IMR-90 (cell line): ENCODE measurements around the gene SCAMP2. TPM values are rescaled to one million over a fixed set of nuclear protein-coding genes. Genes with fewer than 3 reads are reported as not detected.

Source experiments
- ATAC-seq: fragments of 200-7000 bp; cut with Tn5 transposase; 2 replicates; pipeline ENCODE4 v1.9.1; 2020; ENCODE audit warnings: low read depth, mild to moderate bottlenecking, moderate library complexity
- BruUV-seq: library from RNA; stranded (reverse); fragments of 400-500 nt; replicated peaks from 2 replicates; lab custom pipeline; 2021; lab: Mats Ljungman, UMichigan
- CTCF ChIA-PET: fragments of 300-600 bp; formaldehyde crosslinking; extraction: SDS; loops from one replicate; lab custom pipeline; 2021; ENCODE audit warnings: antibody characterized with exemption; lab: Yijun Ruan, JAX
- POLR2A ChIA-PET: fragments of 300-600 bp; sonication (Branson Sonifier 250); formaldehyde crosslinking; loops from one replicate; lab custom pipeline; 2022; ENCODE audit warnings: antibody characterized with exemption; ENCODE audit not compliant: unreplicated experiment; lab: Charles Lee
- DNase-seq: peaks from one replicate; pipeline ENCODE4 v3.0.0; 2013
- H2AFZ ChIP-seq: replicated peaks from 2 replicates; pipeline ENCODE3; 2013; ENCODE audit warnings: low read length, mild to moderate bottlenecking; ENCODE audit not compliant: poor library complexity
- H2AK5ac ChIP-seq: 2 replicates; pipeline ENCODE4 v1.6.1; 2013; ENCODE audit warnings: low read depth, low read length, inconsistent platforms
- H2AK9ac ChIP-seq: replicated peaks from 2 replicates; pipeline ENCODE3; 2013; ENCODE audit warnings: mild to moderate bottlenecking, low read depth, low read length, moderate library complexity; ENCODE audit not compliant: poor library complexity
- H2BK120ac ChIP-seq: 2 replicates; pipeline ENCODE4 v1.6.1; 2013; ENCODE audit warnings: low read depth, low read length, inconsistent platforms
- H2BK15ac ChIP-seq: 3 replicates; pipeline ENCODE4 v1.6.1; 2013; ENCODE audit warnings: low read depth, low read length, inconsistent platforms
- H2BK20ac ChIP-seq: 2 replicates; pipeline ENCODE4 v1.6.1; 2013; ENCODE audit warnings: low read depth, mild to moderate bottlenecking, inconsistent platforms, low read length, moderate library complexity
- H2BK5ac ChIP-seq: 2 replicates; pipeline ENCODE4 v1.6.1; 2013; ENCODE audit warnings: mild to moderate bottlenecking, low read depth, low read length, inconsistent platforms; ENCODE audit not compliant: poor library complexity, severe bottlenecking
- H3K14ac ChIP-seq: replicated peaks from 2 replicates; pipeline ENCODE4 v1.6.1; 2013; ENCODE audit warnings: low read depth, low read length, inconsistent platforms
- H3K18ac ChIP-seq: 2 replicates; pipeline ENCODE4 v1.6.1; 2013; ENCODE audit warnings: low read depth, low read length, control low read depth
- H3K23ac ChIP-seq: 2 replicates; pipeline ENCODE4 v1.6.1; 2013; ENCODE audit warnings: low read depth, low read length, inconsistent platforms
- H3K27ac ChIP-seq: 2 replicates; pipeline ENCODE4 v1.5.1; 2013; ENCODE audit warnings: mild to moderate bottlenecking, control low read depth, low read length; ENCODE audit not compliant: insufficient read depth
- H3K27me3 ChIP-seq: 2 replicates; pipeline ENCODE4 v1.6.1; 2013; ENCODE audit warnings: low read length; ENCODE audit not compliant: control insufficient read depth, insufficient read depth
- H3K36me3 ChIP-seq: 2 replicates; pipeline ENCODE4 v1.6.1; 2013; ENCODE audit warnings: low read length, mixed read lengths; ENCODE audit not compliant: control insufficient read depth, insufficient read depth
- H3K4ac ChIP-seq: 2 replicates; pipeline ENCODE4 v1.6.1; 2013; ENCODE audit warnings: low read depth, low read length, inconsistent platforms
- H3K4me1 ChIP-seq: 2 replicates; pipeline ENCODE4 v1.6.1; 2013; ENCODE audit warnings: low read length, mixed read lengths; ENCODE audit not compliant: control insufficient read depth, insufficient read depth
- H3K4me2 ChIP-seq: 2 replicates; pipeline ENCODE4 v1.6.1; 2013; ENCODE audit warnings: low read depth, mild to moderate bottlenecking, control low read depth, low read length, moderate library complexity
- H3K4me3 ChIP-seq: 2 replicates; pipeline ENCODE4 v1.5.1; 2013; ENCODE audit warnings: low read depth, mild to moderate bottlenecking, control low read depth, low read length, moderate library complexity; ENCODE audit not compliant: insufficient read depth
- H3K56ac ChIP-seq: 2 replicates; pipeline ENCODE4 v1.6.1; 2013; ENCODE audit warnings: low read length, inconsistent platforms; ENCODE audit not compliant: insufficient read depth; ENCODE audit errors: extremely low read depth
- H3K79me1 ChIP-seq, 2 experiments: 2 replicates each; pipeline ENCODE4 v1.6.1; 2013; ENCODE audit warnings: low read length in 2 of 2, inconsistent platforms in 1 of 2, low read depth in 1 of 2
- H3K9ac ChIP-seq: 2 replicates; pipeline ENCODE4 v1.6.1; 2013; ENCODE audit warnings: low read depth, low read length, control low read depth
- H3K9me1 ChIP-seq: 2 replicates; pipeline ENCODE4 v1.6.1; 2013; ENCODE audit warnings: low read length, inconsistent platforms; ENCODE audit not compliant: insufficient read depth
- H3K9me3 ChIP-seq: 2 replicates; pipeline ENCODE4 v1.6.1; 2013; ENCODE audit warnings: low read length; ENCODE audit not compliant: control insufficient read depth, insufficient read depth
- H4K20me1 ChIP-seq: 2 replicates; pipeline ENCODE4 v1.6.1; 2013; ENCODE audit warnings: low read length, inconsistent platforms; ENCODE audit not compliant: insufficient read depth
- H4K5ac ChIP-seq: 2 replicates; pipeline ENCODE4 v1.6.1; 2013; ENCODE audit warnings: mild to moderate bottlenecking, low read depth, low read length, control low read depth
- H4K8ac ChIP-seq, 2 experiments: 2 replicates each; pipeline ENCODE4 v1.6.1; 2013; ENCODE audit warnings: low read depth in 2 of 2, low read length in 2 of 2, control low read depth in 1 of 2, inconsistent platforms in 1 of 2
- H4K91ac ChIP-seq: 2 replicates; pipeline ENCODE4 v1.6.1; 2013; ENCODE audit warnings: low read depth, low read length, inconsistent platforms; ENCODE audit not compliant: insufficient read depth
- BHLHE40 ChIP-seq: fragments of 150-350 bp; IDR thresholded peaks from 2 replicates; pipeline ENCODE4 v1.6.1; 2016; ENCODE audit warnings: mild to moderate bottlenecking, low read depth, low read length
- FOS ChIP-seq: fragments of 150-350 bp; IDR thresholded peaks from 2 replicates; pipeline ENCODE4 v1.6.1; 2016; ENCODE audit warnings: low read depth, low read length
- NFE2L2 ChIP-seq: fragments of 150-350 bp; IDR thresholded peaks from 2 replicates; pipeline ENCODE4 v1.6.1; 2016; ENCODE audit warnings: low read depth, mild to moderate bottlenecking, low read length
- POLR2A ChIP-seq: IDR thresholded peaks from 2 replicates; pipeline ENCODE4 v1.6.1; 2012; ENCODE audit warnings: mild to moderate bottlenecking, low read depth, low read length
- WGBS, 2 experiments: methylation state at CpG; one replicate each; pipeline versions ENCODE4 v1.1.5 to v1.1.7; 2013; ENCODE audit warnings: missing lambda C conversion rate in 2 of 2; ENCODE audit not compliant: insufficient read length in 1 of 2; ENCODE audit errors: extremely low coverage in 2 of 2; 5-methylcytosine and 5-hydroxymethylcytosine counted together
- dilution Hi-C: fragments of 300-500 bp; cut with HindIII; formaldehyde crosslinking; loops from one replicate; pipeline ENCODE4 v1.14.3; 2018; ENCODE audit warnings: low sequenced_read_pairs; ENCODE audit not compliant: unreplicated experiment
- in situ Hi-C: fragments of 300-500 bp; cut with MboI; formaldehyde crosslinking; loops from 3 replicates; pipeline ENCODE4 v1.14.3; 2019; ENCODE audit warnings: low sequenced_read_pairs, inconsistent platforms, mixed read lengths
- intact Hi-C: fragments of 100-400 bp; cut with micrococcal nuclease; formaldehyde crosslinking; loops from 2 replicates; pipeline ENCODE4 v1.10.0; 2022
- polyA plus RNA-seq, 3 experiments: library from polyadenylated mRNA; depleted of rRNA; stranded (reverse); fragments of >200 nt; gene quantifications; 2 replicates each; pipeline ENCODE4 v1.2.3, GENCODE V29; 2012; ENCODE audit warnings: low replicate concordance in 1 of 3
- total RNA-seq: library from RNA; depleted of rRNA; stranded (reverse); fragments of >200 nt; gene quantifications from 2 replicates; pipeline ENCODE4 v1.2.3, GENCODE V29; 2012
- TF ChIP-seq, protein P1 (sequence below): fragments of 150-350 bp; IDR thresholded peaks from 2 replicates; pipeline ENCODE4 v1.6.1; 2016; ENCODE audit warnings: low read depth, mild to moderate bottlenecking, low read length, moderate library complexity, borderline replicate concordance

Gene SCAMP2
- total and polyA plus RNA-seq, 2 of the 4 experiments (the other 2 are of a cell fraction): 25.8 to 111 TPM

DNA sequence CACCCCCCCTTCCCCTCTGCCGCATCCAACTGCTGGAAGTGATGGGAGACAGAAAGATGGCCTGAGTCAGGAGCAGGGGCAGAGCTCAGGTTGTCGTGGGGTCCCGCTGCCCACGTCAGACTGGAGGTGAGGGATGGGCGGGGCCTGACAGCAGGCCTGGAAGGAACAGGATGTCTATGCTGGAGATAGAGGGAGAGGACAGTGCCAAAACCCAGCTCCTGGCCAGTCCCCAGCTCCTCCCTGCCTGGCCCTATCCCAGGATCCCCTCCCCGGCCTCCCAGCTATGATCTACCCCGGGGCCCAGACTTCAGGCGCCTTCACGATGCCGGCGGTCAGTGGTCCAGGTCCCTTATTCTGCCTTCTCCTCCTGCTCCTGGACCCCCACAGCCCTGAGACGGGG, 60.6 kb downstream of the SCAMP2 start, which contains the start of gene LMAN1L (continued):
- TF ChIP-seq NFE2L2 (no peak), BHLHE40 (no peak), POLR2A (no peak), FOS (no peak)

GRCh38 chr15:74809956-74810355, 63.2 kb downstream of the SCAMP2 start:
- Histone ChIP-seq H2BK5ac (no peak overlapping the region), H4K91ac (no peak overlapping the region), H2BK15ac (no peak overlapping the region), H3K23ac (no peak overlapping the region), H3K4me1 (no peaks in the 10 kb centered on the region), H2AK5ac (no peak overlapping the region), H3K79me1 (no peaks in the 10 kb centered on the region; a peak in 1 of 4 replicates), H3K4ac (no peak overlapping the region), H4K20me1 (peaks cover 5% of the 10 kb centered on the region; the same call in 1 of the 2 replicates), H3K56ac (no peak overlapping the region), H3K27me3 (peaks cover 3% of the 10 kb centered on the region; the same call in 1 of the 2 replicates), H3K18ac (no peak overlapping the region), H3K9me3 (no peaks in the 10 kb centered on the region), H3K9ac (no peak overlapping the region), H2AK9ac (no peak overlapping the region), H2AFZ (no peak overlapping the region), H3K4me2 (no peak overlapping the region), H3K9me1 (peaks cover 5% of the 10 kb centered on the region), H4K8ac (no peak overlapping the region), H3K27ac (no peak overlapping the region), H2BK120ac (no peak overlapping the region), H3K36me3 (no peaks in the 10 kb centered on the region), H3K14ac (no peak overlapping the region), H2BK20ac (no peak overlapping the region), H4K5ac (no peak overlapping the region), H3K4me3 (no peak overlapping the region)
- peak; percentile 39 for ATAC-seq
- POLR2A ChIA-PET: no interaction called here
- intact Hi-C loops: no loop called here
- peak; percentile 40 for DNase-seq
- in situ Hi-C loops: no loop called here
- BruUV-seq: no TSS peak
- WGBS, 2 experiments: 80% methylated on average over 1 of the region's 3 CpGs; no CpG with 5 or more reads in 1 of the 2 experiments
- TF ChIP-seq, protein P1, sequence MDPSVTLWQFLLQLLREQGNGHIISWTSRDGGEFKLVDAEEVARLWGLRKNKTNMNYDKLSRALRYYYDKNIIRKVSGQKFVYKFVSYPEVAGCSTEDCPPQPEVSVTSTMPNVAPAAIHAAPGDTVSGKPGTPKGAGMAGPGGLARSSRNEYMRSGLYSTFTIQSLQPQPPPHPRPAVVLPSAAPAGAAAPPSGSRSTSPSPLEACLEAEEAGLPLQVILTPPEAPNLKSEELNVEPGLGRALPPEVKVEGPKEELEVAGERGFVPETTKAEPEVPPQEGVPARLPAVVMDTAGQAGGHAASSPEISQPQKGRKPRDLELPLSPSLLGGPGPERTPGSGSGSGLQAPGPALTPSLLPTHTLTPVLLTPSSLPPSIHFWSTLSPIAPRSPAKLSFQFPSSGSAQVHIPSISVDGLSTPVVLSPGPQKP: no peak
- CTCF ChIA-PET: interaction anchor here (0.9 to 1.0 kb wide), 2 partner anchors 26 to 723 kb away, joined by 3 read pairs; no protein-coding TSS in a partner anchor
- dilution Hi-C loops: no loop called here
